Measurements from ENCODE around the gene RNASEH2B. TPM values are rescaled to one million over a fixed set of nuclear protein-coding genes. Genes with fewer than 3 reads are reported as not detected.

RNASEH2B gene
- total RNA-seq, 1 experiment from 2014 or later, result 33.3 TPM

DNA sequence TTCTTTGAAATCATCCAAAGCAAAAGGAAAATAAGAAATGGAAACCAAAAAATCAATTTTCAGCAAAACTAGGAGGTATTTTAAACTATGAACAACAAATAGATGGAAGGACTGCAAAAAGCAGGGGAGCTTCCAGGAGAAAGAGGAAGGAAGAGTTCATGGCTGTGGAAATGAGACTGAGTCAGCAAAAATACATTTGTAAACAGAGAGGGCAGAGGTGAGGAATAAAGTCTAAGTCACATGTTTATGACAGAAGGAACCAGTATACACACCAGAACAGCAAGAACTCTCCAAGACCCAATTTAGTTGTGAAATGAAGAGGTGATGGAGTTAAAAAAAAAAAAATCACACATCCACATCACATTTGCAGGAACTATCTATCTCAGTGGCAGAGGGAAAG is 69.6 kb downstream of the RNASEH2B start (continued):
- TF ChIP-seq, protein P1, sequence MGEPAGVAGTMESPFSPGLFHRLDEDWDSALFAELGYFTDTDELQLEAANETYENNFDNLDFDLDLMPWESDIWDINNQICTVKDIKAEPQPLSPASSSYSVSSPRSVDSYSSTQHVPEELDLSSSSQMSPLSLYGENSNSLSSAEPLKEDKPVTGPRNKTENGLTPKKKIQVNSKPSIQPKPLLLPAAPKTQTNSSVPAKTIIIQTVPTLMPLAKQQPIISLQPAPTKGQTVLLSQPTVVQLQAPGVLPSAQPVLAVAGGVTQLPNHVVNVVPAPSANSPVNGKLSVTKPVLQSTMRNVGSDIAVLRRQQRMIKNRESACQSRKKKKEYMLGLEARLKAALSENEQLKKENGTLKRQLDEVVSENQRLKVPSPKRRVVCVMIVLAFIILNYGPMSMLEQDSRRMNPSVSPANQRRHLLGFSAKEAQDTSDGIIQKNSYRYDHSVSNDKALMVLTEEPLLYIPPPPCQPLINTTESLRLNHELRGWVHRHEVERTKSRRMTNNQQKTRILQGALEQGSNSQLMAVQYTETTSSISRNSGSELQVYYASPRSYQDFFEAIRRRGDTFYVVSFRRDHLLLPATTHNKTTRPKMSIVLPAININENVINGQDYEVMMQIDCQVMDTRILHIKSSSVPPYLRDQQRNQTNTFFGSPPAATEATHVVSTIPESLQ (CRISPR knock-in tag; IDR thresholded peaks at IDR 0.05), result no peak

DNA sequence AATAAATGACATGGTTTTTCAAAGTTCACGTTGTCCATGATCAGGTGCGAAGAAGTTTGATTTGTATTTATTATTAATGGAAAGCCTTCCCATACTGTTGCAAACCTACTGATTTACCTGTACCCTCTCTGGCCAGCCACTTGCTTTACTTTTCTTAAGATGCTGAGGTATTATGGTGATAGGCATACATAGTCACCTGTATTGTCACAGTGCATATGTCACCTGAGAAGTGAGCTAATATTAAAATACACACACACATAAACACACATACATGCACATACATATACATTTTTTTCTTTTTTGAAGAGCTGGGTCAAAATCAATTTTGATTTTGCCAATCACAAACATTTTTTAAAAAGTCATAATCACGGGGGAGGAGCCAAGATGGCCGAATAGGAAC is 72.1 kb downstream of the RNASEH2B start:
- ATAC-seq (no peak), DNase-seq (ENCODE audit: low spot score) (no peak)
- POLR2A ChIA-PET, result interaction anchor here (1.7 kb wide), 1 partner anchor 8 kb away, joined by 3 read pairs; no protein-coding TSS in a partner anchor
- peak overlapping the region; percentile 90 for H3K4me3 Mint-ChIP-seq
- no peak for TF ChIP-seq FOXK1 (CRISPR knock-in tag; IDR thresholded peaks at IDR 0.05)
- TF ChIP-seq, protein P2, sequence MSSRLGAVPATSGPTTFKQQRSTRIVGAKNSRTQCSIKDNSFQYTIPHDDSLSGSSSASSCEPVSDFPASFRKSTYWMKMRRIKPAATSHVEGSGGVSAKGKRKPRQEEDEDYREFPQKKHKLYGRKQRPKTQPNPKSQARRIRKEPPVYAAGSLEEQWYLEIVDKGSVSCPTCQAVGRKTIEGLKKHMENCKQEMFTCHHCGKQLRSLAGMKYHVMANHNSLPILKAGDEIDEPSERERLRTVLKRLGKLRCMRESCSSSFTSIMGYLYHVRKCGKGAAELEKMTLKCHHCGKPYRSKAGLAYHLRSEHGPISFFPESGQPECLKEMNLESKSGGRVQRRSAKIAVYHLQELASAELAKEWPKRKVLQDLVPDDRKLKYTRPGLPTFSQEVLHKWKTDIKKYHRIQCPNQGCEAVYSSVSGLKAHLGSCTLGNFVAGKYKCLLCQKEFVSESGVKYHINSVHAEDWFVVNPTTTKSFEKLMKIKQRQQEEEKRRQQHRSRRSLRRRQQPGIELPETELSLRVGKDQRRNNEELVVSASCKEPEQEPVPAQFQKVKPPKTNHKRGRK (CRISPR knock-in tag; IDR thresholded peaks at IDR 0.05; ENCODE audit: borderline replicate concordance), result no peak
- no peak for TF ChIP-seq MYBL2 (CRISPR knock-in tag; IDR thresholded peaks at IDR 0.05)
- no peak for TF ChIP-seq SMAD3 (CRISPR knock-in tag; IDR thresholded peaks at IDR 0.05; ENCODE audit: borderline replicate concordance)
- no peak for TF ChIP-seq ETV6 (CRISPR knock-in tag; IDR thresholded peaks at IDR 0.05)
- TF ChIP-seq, protein P3, sequence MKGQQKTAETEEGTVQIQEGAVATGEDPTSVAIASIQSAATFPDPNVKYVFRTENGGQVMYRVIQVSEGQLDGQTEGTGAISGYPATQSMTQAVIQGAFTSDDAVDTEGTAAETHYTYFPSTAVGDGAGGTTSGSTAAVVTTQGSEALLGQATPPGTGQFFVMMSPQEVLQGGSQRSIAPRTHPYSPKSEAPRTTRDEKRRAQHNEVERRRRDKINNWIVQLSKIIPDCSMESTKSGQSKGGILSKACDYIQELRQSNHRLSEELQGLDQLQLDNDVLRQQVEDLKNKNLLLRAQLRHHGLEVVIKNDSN (CRISPR knock-in tag; IDR thresholded peaks at IDR 0.05), result no peak
- TF ChIP-seq ZNF121 (CRISPR knock-in tag; IDR thresholded peaks at IDR 0.05), result no peak
- TF ChIP-seq, protein P4, sequence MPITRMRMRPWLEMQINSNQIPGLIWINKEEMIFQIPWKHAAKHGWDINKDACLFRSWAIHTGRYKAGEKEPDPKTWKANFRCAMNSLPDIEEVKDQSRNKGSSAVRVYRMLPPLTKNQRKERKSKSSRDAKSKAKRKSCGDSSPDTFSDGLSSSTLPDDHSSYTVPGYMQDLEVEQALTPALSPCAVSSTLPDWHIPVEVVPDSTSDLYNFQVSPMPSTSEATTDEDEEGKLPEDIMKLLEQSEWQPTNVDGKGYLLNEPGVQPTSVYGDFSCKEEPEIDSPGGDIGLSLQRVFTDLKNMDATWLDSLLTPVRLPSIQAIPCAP (CRISPR knock-in tag; IDR thresholded peaks at IDR 0.05), result no peak
- TF ChIP-seq SP1 (CRISPR knock-in tag; conservative IDR thresholded peaks at IDR 0.05), result no peak
- TF ChIP-seq SOX15 (CRISPR knock-in tag; IDR thresholded peaks at IDR 0.05), result no peak
- no peak for TF ChIP-seq GRHL2 (CRISPR knock-in tag; IDR thresholded peaks at IDR 0.05; ENCODE audit: insufficient replicate concordance, severe bottlenecking)
- TF ChIP-seq, protein P5, sequence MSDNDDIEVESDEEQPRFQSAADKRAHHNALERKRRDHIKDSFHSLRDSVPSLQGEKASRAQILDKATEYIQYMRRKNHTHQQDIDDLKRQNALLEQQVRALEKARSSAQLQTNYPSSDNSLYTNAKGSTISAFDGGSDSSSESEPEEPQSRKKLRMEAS (CRISPR knock-in tag; IDR thresholded peaks at IDR 0.05), result no peak
- no peak for TF ChIP-seq JAZF1 (CRISPR knock-in tag; IDR thresholded peaks at IDR 0.05)
- TF ChIP-seq CBFB (CRISPR knock-in tag; IDR thresholded peaks at IDR 0.05; ENCODE audit: low read depth), result no peak
- TF ChIP-seq, protein P6, sequence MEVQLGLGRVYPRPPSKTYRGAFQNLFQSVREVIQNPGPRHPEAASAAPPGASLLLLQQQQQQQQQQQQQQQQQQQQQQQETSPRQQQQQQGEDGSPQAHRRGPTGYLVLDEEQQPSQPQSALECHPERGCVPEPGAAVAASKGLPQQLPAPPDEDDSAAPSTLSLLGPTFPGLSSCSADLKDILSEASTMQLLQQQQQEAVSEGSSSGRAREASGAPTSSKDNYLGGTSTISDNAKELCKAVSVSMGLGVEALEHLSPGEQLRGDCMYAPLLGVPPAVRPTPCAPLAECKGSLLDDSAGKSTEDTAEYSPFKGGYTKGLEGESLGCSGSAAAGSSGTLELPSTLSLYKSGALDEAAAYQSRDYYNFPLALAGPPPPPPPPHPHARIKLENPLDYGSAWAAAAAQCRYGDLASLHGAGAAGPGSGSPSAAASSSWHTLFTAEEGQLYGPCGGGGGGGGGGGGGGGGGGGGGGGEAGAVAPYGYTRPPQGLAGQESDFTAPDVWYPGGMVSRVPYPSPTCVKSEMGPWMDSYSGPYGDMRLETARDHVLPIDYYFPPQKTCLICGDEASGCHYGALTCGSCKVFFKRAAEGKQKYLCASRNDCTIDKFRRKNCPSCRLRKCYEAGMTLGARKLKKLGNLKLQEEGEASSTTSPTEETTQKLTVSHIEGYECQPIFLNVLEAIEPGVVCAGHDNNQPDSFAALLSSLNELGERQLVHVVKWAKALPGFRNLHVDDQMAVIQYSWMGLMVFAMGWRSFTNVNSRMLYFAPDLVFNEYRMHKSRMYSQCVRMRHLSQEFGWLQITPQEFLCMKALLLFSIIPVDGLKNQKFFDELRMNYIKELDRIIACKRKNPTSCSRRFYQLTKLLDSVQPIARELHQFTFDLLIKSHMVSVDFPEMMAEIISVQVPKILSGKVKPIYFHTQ (CRISPR knock-in tag; IDR thresholded peaks at IDR 0.05), result no peak
- no peak for TF ChIP-seq ZNF232 (CRISPR knock-in tag; IDR thresholded peaks at IDR 0.05)
- peak overlapping the region; percentile 86; the same call in 1 of the 2 replicates for H3K27ac Mint-ChIP-seq
- no peaks in the 10 kb centered on the region for H3K9me3 Mint-ChIP-seq
- no peaks in the 10 kb centered on the region for H3K4me1 Mint-ChIP-seq
- H3K36me3 Mint-ChIP-seq, result peaks cover 3% of the 10 kb centered on the region; the same call in 1 of the 2 replicates
- H3K27me3 Mint-ChIP-seq (ENCODE audit: low read depth), result peaks cover 2% of the 10 kb centered on the region; the same call in 1 of the 2 replicates
- CTCF ChIA-PET, result interaction anchor here (0.6 to 1.1 kb wide), 2 partner anchors 11 to 1045 kb away, joined by 3 read pairs; partner anchors contain the start of gene SPRYD7
